ENCODE data around the gene ZNF780A.
"Not testable (repeated sequence)": the region's sequence is repeated elsewhere in the genome, so short reads cannot be mapped to it uniquely, and the experiment has no call there.

The ZNF780A gene

DNA sequence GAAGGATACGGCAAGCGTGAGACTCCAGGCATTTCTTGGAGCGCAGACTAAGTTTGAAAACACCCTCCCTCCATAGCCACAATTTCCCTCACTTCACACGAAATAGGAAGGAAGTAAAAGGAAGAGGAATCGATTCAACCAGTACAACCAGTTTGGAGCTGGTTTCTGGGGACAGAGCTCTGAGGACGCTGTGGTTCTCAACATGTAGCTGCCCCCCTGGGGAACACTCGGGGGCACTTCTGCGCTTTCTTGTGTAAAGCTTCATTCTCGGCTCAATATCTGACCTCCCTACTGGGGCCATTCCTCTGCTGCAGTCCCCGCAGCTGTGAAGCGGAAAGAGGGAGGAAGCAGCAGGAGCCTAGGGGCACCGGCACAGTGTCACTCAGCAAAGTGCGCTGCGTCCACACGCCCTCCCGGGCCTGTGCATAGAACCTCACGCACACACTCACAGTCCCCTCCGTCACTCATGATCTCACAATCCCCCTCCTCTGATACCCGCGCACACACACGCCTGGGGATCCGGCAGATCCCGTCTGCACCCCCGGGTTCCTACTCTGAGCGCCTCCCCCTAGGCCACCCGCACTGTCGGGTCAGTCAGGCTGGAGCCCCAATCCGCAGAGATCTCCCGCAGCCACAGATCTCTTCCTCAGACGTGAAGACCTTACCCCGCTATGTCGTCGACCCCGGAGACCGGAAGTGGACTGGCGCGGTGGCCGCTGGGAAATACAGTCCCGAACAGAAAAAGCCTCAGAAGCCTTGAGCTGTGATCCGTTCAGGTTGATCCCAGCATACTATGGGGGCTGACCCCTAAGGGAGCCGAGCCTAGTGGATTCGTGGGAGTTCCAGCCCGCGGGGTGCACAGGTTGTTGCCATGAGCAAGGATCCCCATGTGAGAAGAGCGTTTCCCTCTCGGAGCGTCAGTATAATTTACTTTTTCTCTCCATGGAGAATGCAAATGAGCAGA is at the start of gene ZNF780A:
ZNF780A (minus strand) TSS at position 703 of the 964 bp plus-strand sequence. CDS start 6,190 bp downstream, outside the sequence.
- DNase-seq = peak; percentile 86

DNA sequence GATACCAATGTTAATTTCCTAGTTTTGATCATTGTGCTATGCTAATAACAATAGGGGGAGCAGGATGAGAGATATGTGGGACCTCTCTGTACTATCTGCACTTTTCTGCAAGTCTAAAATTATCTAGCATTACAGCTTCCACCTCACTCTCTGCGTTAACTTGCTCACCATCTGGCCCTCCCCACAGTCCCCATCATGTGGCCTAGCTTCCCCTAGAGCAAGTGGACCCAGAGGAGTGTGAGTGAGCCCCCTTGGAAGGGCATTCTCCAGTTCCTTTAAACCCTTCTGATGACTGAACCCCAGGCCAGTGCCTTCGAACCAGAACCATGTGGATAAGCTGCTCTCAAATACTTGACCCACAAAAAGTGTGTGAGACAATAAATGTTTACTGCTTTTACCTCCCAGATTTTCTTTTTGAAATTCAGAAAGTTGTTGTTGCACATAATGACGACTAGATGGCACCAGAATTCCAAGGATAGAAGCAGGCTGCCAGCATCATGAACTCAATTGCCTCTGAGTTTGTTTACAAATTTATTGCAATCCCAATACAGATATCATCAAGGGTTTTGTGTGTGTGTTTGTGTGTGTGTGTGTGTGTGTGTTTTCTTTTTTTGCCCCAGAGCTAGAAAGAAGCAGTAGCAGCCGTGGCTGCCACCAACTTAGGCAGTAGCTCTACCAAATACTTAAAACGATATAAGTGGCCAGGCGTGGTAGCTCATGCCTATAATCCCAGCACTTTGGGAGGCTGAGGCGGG is 49.0 kb upstream of the ZNF780A start:
- no peak for DNase-seq

DNA sequence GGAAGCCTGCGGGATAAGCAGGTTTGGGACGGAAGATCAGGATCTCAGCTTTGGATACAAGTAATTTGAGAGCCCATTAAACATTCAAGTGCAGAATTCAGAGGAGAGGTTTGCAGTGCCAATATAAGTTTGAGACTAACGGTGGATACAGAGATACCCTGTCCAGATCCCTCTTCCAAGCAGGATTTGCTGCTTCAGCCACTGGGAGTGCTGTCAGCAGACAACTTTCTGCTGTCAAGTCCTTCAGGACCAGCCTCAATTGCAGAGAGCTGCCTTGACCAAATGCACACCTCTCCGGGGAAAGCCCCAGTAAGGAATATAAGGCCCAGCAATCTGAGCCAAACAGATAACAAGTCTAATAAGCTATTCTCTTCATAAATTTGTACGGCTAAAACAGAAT is 46.1 kb upstream of the ZNF780A start:
- DNase-seq = no peak

DNA sequence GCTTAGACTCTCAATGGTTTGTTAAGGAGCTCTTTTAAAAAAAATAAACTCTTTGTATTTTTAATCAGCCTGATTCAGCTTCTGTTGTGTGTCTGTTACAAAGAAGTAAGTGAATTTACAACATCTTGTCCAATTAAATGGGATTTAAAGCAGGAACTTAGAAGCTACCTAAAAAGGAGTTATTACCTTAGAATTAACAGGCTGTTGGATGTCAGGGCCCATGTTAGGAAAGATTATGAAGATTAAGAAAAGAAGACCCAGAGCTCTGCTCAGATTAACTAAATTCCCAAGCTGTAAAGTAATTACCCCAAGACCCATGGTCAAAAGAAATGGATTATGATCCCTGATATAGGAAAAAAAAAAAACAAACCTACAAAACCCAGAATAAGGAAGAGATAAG is 44.1 kb upstream of the ZNF780A start:
- DNase-seq = no peak

DNA sequence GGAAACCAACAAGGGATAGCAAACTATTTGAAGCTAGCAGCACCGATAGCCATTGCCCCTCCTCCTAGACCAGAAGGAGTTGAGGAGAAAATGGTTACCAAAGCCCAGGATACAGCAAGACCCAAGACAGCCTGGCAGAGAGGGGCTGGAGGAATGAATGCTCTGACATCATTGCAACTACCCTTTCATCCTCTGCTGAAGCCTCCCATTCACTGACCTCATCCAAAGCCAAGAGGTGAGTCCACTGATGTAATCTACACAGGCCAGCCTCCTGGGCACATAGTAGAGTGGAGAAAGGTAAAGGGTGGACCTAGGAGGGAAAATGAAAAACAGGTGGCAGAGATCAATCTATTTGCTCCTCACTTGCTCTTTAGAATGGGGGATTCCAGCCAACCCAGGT is 42.7 kb upstream of the ZNF780A start:
- DNase-seq = no peak

DNA sequence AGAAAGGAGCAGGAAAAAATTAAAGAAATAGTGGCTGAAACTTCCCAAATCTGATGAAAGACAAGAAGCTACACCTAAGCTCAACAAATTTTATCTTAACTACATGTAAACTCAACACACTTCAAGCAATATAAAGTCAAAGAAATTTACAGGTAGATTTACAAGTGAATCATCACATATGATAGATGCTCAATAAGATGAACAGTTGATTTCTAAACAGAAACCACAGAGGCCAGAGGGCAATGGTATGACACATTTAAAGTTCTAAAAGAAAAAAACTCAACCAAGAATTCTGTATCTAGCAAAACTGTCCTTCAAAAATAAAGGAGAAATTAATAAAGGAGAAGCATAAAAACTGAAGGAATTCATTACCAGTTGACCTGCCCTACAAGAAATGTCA is 39.3 kb upstream of the ZNF780A start:
- DNase-seq = no peak

DNA sequence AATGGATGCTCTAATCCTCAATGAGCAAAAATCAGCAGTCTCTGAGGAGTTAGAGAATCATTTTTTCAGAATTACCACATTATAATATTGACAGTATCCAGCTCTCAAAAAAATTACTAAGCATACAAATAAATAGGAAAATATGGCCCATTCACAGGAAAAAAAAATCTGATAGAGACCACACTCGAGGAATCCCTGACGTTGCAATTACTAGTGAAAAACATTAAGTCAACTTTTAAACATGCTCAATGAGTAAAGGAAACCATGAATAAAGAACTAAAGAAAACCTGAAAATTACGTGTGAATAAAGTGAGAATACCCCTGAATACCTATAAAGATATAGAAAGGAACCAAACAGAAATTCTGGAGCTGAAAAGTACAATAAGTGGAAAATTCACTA is 38.7 kb upstream of the ZNF780A start:
- no peak for DNase-seq

DNA sequence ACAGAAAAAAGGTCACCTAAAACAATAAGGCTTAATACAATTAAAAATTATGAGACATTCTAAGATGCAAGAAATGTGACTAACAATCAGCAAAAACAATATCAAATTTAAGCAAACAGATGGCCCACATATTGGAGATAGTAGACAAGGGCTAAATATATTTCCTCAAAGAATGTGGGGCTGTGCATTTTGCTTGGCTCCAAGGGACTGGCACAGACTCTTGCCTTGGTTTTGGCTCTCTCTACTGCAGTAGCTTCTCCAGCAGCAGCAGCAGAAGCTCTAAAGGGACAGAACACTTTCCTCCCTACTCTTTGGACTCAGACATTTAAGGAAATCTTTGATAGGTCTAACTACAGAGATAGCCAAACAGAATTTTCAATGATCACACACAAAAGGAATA is 38.2 kb upstream of the ZNF780A start:
- DNase-seq = no peak

DNA sequence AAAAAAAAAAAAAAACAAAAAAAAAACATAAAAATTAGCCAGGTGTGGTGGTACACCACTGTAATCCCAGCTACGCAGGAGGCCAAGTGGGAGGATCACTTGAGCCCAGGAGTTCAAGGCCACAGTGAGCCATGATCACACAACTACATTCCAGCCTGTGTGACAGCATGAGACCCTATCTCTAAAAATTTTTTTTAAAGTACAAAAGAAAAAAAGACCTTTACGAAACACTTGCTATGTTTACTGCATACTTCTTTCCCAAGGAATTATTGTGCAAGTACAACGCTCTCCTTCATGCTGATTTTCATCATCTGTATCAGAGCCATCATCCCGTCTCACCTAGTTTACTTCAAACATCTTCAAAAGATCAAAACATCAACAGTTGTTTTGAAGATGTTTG is 28.6 kb upstream of the ZNF780A start:
- no peak for DNase-seq

DNA sequence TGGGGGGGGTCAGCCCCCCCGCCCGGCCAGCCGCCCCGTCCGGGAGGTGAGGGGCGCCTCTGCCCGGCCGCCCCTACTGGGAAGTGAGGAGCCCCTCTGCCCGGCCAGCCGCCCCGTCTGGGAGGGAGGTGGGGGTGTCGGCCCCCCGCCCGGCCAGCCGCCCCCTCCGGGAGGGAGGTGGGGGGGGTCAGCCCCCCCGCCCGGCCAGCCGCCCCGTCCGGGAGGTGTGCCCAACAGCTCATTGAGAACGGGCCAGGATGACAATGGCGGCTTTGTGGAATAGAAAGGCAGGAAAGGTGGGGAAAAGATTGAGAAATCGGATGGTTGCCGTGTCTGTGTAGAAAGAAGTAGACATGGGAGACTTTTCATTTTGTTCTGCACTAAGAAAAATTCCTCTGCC is 27.9 kb upstream of the ZNF780A start:
- DNase-seq = not testable (repeated sequence)

DNA sequence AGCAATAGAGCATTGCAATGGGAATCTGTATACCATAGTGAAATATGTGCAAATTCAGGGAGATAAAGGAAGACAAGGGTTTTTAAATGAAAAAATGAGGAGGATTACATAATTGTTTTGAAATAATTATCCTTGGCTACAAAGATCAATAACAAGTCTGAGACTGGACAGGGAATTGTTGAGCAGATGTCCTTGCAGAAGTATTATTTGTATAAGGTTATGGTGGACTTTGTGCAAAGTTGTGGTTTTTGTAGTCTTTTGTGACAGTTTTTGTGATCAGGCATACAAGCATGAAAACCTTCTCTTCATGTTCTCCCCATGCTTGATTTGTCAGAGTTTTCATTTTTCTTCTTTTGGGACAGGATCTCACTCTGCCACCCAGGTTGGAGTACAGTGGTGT is 25.3 kb upstream of the ZNF780A start:
- no peak for DNase-seq

DNA sequence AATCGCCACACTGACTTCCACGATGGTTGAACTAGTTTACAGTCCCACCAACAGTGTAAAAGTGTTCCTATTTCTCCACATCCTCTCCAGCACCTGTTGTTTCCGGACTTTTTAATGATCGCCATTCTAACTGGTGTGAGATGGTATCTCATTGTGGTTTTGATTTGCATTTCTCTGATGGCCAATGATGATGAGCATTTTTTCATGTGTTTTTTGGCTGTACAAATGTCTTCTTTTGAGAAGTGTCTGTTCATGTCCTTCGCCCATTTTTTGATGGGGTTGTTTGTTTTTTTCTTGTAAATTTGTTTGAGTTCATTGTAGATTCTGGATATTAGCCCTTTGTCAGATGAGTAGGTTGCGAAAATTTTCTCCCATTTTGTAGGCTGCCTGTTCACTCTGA is 23.4 kb upstream of the ZNF780A start:
- DNase-seq = not testable (repeated sequence)

DNA sequence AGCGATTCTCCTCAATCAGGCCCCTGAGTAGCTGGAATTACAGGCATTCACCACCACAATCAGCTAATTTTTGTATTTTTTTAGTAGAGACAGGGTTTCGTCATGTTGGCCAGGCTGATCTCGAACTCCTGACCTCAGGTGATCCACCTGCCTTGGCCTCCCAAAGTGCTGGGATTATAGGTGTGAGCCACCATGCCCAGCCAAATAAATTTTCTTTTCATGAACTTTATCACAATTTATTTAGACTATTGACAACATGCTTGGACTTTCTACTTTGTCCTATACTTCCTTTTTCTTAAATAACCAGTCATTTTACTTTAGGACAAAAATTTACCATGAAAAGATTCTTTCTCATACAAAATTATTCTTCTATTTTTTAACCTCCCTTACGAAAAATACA is 21.5 kb upstream of the ZNF780A start:
- not testable (repeated sequence) for DNase-seq

DNA sequence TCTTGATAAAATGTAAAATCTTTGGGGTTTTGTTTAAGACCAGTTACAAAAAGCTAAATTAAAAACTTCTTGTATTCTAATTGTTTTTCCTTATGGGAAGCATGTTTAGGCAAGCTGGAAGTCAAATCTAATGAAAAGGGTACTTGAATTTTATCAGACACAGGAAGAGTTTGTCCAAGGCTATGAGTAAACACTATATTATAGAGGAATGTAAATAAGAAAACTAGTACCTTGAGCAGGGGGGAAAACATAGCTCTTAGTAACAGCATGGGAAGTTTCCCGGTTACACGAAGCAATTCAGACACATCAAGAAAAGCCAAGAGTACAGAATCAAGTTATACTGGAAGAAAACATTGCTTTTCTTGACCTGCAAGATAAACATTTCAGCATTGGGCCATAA is 19.8 kb upstream of the ZNF780A start:
- DNase-seq = no peak

DNA sequence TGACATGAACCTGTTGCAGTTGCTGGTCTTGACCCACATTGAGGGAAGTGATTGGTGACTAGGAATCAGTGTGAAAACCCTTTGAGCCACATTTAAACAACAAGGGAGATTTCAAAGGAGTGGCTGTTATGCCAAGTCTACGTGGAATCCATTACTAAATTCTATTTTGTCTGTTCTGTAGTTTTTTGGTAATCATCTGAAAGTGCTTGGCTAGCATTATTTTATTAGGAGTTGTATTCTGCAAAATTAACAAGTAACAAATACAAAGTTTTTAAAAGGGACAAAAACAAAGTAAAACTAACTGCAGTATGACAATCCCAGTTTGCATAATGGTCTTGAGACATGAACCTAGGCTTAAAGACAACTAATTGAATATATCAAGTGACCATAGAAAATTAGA is 14.0 kb upstream of the ZNF780A start:
- DNase-seq = no peak

DNA sequence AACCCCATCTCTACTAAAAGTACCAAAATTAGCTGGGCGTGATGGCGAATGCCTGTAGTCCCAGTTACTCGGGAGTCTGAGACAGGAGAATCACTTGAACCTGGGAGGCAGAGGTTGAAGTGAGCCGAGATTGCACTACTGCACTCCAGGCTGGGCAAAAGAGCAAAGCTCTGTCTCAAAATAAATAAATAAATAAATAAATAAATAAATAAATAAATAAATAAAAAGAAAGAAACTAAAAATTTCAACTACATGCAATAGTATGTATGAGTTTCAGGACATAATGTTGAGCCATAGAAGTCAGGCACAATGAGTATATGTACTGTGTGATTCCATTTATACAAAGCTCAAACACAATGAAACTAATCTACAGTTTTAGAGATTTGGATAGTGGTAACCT is 12.9 kb upstream of the ZNF780A start:
- no peak for DNase-seq

DNA sequence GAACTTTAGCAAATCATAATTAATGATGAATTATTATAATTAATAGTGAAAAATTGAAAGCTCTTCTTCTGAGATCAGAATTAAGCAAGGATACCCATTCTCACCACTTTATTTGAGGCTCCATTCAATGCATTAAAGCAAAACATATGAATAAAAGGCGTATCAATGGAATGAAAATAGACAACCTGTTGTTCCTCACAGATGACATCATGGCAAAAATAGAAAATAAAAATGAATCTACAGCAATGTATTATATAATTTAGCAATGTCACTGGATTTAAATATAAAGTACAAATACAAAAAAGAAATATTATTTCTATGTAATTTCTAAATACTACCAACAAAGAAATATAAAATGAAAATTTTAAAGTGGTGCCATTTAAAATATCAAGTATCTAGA is 11.1 kb upstream of the ZNF780A start:
- no peak for DNase-seq

DNA sequence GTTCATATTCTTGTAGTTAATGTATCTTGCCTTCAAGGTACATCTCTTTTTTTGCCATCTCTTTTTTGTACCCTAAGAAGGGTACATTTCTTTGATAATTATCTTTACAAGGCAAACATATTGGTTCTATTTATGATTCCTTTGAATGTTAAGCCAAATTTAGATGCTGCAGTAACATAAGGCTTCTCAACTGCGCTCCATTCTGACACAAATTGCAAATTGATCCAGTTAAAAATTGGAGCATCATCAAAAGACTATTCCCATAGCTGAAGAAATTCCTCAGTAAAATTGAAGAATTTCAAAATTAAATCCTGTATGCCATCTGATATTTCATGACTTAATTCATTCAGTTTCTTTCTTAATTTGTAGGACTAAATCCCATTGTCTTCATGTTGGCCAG is 2.7 kb upstream of the ZNF780A start:
- no peak for DNase-seq

DNA sequence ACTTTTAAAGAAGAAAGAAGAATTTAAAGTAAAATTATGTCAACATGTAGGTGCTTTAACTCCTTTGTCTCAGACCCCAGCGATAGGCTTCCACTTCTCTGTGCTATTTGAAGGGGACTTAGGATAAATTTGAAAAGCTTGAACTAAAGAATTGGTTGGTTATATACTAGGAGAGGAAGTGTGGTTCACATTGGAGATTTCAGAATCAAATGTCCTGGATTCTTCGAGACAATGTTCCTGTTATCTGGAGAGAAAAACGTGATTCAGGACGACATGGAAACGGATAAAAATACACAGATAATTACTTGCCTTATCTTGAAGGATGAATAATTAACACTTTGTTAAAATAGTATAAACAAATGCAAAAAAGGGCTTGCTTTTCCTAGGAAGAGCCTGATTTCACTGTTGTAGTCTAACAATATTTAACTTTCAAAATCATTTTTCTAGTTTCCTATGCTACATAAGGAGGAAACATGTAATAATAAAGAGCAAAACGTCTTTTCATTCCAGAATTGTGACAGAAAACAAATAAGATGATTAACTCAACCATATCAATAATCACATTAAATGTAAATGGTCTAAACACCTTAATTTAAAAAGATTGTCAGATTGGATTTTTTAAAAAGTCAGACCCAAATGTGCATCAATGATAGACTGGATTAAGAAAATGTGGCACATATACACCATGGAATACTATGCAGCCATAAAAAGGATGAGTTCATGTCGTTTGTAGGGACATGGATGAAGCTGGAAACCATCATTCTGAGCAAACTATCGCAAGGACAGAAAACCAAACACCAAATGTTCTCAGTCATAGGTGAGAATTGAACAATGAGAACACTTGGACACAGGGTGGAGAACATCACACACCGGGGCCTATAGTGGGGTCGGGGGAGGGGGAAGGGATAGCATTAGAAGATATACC is 724 bp upstream of the ZNF780A start:
- no peak for DNase-seq

DNA sequence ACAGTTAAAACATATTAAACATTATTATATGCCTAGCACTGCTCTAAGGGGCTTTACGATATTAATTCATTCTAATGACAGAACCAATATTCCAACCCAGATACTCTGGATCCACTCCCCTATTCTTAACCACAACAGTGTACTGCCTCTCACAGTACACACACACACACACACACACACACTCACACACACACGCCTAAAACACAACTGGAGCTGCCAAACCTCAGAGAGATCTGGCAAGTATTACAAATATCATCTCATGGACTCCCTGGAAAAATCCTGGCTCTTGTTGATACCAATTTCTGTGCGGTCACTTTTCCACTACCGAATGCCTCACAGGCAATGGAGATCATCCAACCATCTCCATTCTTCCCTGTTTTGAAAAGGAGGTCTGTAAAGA is 1.3 kb downstream of the ZNF780A start:
- no peak for DNase-seq

DNA sequence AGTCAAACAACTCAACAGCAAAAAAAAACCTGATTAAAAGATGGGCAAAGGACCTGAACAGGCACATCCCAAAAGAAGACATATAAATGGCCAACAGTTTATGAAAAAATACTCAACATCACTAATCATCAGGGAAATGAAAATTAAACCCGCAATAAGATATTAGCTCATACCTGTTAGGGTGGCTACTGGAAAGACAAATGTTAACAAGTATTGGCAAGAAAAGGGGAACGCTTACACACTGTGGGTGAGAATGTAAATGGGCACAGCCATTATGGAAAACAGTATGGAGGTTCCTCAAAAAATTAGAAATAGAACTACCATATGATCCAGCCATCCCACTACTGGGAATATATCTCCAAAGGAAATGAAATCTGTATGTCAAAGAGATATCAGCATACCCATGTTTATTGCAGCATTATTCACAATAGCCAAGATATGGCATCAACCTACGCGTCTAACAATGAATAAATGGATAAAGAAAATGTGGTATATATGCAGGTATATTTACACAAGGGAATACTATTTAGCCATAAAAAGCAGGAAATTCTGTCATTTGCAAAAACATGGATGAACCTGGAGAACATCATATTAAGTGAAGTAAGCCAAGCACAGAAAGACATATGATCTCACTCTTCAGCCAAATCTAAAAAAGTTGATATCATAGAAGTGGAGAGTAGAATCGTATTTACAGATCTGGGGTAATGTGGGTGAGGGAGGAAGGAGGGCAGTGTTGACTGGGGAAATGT is 2.3 kb downstream of the ZNF780A start:
- no peak for DNase-seq

DNA sequence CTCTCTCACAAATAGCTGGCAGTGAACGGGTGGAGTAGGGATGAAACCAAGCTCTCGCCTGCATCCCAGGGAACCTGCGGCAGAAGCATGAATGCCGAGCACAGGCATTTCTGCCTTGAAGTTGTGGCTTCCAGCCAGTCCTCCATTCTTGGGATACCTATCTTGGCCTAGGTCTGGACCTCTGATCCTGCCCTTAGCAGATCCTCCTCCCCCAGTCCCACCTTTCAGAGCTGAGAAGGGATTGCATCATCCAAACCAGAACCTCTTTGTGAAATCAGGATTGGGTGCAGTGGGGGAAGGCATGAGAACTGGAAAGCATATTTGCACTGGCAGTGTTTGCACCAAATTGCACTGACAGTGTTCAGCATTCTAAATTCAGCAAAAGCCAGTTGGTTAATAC is 5.8 kb downstream of the ZNF780A start:
- no peak for DNase-seq

Data from right forelimb (tissue), 1 donor.